Measurements from ENCODE around the gene CBR4.

Gene CBR4

DNA sequence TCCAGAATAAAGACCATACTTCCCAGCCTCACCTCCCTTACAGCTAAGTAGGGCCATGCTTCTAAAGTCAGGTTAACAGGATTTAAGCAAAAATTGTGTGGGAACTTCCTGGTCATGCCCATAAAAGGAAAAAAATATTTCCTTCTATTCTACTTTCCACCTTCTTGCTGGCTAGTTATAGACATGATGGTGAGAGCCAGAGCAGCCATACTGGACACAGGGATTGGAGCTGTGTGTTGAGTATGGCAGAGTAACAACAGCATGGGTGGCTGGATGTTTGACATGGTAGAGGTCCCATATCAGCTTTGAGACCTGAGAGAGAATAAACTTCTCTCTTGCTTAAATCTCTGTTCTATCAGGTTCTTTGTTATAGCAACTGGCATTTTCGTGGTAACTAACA is 15.1 kb upstream of the CBR4 start:
- H3K4me3 ChIP-seq (ENCODE audit: low read depth, low read length) = no peak overlapping the region
- TF ChIP-seq CTCF (IDR thresholded peaks at IDR 0.05; ENCODE audit: low read depth, low read length, missing control alignments) = no peak
- in situ Hi-C loops (cut with HindIII; ENCODE audit: low sequenced_read_pairs) = loop anchor here (5.0 kb wide), 1 partner anchor 462 kb away; no protein-coding TSS in a partner anchor
- DNase-seq (ENCODE audit: low read depth) = no peak

GRCh38 chr4:169024762-169025161 is 14.7 kb upstream of the CBR4 start:
- no peak overlapping the region for H3K4me3 ChIP-seq (ENCODE audit: low read depth, low read length)
- DNase-seq (ENCODE audit: low read depth) = no peak
- in situ Hi-C loops (cut with HindIII; ENCODE audit: low sequenced_read_pairs) = loop anchor here (5.0 kb wide), 1 partner anchor 463 kb away; no protein-coding TSS in a partner anchor
- peak; percentile 62 for TF ChIP-seq CTCF (IDR thresholded peaks at IDR 0.05; ENCODE audit: low read depth, low read length, missing control alignments)

GRCh38 chr4:169018406-169018805 is 8.4 kb upstream of the CBR4 start:
- in situ Hi-C loops (cut with HindIII; ENCODE audit: low sequenced_read_pairs) = no loop called here
- DNase-seq (ENCODE audit: low read depth) = no peak
- no peak for TF ChIP-seq CTCF (IDR thresholded peaks at IDR 0.05; ENCODE audit: low read depth, low read length, missing control alignments)
- no peak overlapping the region for H3K4me3 ChIP-seq (ENCODE audit: low read depth, low read length)

DNA sequence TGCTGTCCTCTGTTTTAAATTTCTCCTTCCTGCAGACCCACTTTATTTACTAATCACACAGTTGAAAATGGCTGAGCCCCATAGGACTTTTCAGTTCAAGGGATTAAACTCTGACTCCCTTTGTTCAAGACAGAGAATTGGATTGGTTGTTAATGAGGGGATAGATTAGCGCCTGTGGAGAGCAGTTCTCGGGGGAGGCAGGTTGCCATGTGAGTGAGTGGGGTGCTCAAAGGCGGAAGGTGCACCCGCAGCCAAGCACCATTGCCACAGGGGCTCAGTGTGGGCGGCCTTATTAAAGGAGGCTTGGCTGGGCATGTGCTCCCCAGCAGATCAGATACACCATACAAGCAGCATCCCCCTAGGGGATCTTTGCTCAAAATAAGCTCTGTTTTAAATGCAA is 7.9 kb upstream of the CBR4 start:
- H3K4me3 ChIP-seq (ENCODE audit: low read depth, low read length) = no peak overlapping the region
- in situ Hi-C loops (cut with HindIII; ENCODE audit: low sequenced_read_pairs) = no loop called here

GRCh38 chr4:169015186-169015623 is 5.2 kb upstream of the CBR4 start:
- H3K4me3 ChIP-seq (ENCODE audit: low read depth, low read length) = no peak overlapping the region
- in situ Hi-C loops (cut with HindIII; ENCODE audit: low sequenced_read_pairs) = no loop called here
- no peak for TF ChIP-seq CTCF (IDR thresholded peaks at IDR 0.05; ENCODE audit: low read depth, low read length, missing control alignments)
- DNase-seq (ENCODE audit: low read depth) = no peak

More for the DNA sequence above, 7.9 kb upstream of the CBR4 start:
- DNase-seq (ENCODE audit: low read depth) = no peak
- no peak for TF ChIP-seq CTCF (IDR thresholded peaks at IDR 0.05; ENCODE audit: low read depth, low read length, missing control alignments)

DNA sequence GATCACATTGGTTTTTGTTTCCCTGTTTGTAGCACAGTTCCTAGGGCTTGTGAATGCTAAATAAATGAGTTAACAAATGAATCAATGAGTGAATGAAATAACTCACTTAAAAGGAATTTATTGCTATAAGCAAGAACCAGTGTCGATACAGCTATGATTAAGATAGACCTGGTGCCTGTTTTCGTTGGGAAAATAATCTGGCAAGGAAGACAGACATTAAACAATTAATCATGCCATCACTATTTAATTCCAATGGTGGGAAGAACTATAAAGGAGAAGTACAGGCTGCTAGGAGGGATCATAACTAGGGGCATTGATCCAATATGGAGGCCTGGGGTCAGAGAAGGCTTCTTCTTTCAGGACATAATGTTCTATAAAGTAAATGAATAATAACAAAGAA is 4.5 kb upstream of the CBR4 start:
- DNase-seq (ENCODE audit: low read depth) = no peak
- no peak overlapping the region for H3K4me3 ChIP-seq (ENCODE audit: low read depth, low read length)
- TF ChIP-seq CTCF (IDR thresholded peaks at IDR 0.05; ENCODE audit: low read depth, low read length, missing control alignments) = no peak
- in situ Hi-C loops (cut with HindIII; ENCODE audit: low sequenced_read_pairs) = no loop called here

DNA sequence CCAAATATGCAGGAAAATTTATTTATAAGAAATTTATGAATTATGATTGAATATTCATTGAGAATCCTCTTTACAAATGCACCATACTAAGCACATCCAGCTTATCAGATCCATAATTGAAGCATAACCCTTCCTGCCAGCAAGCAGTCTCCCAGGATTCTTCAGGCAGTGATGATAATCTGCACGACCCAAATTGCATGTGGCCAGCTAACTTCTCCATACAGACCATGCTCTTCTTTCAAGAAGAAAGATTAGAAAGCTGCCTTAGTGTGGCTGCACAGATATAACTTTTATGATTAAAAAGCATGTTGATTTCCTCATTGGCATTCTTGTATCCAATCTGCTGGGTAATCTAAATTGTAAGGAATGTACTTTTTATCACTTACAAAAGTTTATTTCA is 3.3 kb upstream of the CBR4 start:
- H3K4me3 ChIP-seq (ENCODE audit: low read depth, low read length) = no peak overlapping the region
- DNase-seq (ENCODE audit: low read depth) = no peak
- in situ Hi-C loops (cut with HindIII; ENCODE audit: low sequenced_read_pairs) = no loop called here
- no peak for TF ChIP-seq CTCF (IDR thresholded peaks at IDR 0.05; ENCODE audit: low read depth, low read length, missing control alignments)
